BE2C (cell line): ENCODE results near the gene SEMA4F.

Source experiments
- DNase-seq: peaks from one replicate; pipeline ENCODE4 v3.0.0-alpha.2; 2020
- H3K27me3 ChIP-seq: fragments of 250-450 bp; sonication (Bioruptor Pico); 2 replicates; pipeline ENCODE4 v1.5.1; 2020; ENCODE audit warnings: mild to moderate bottlenecking
- H3K36me3 ChIP-seq: fragments of 250-450 bp; sonication (Bioruptor Pico); 2 replicates; pipeline ENCODE4 v1.5.1; 2020; ENCODE audit warnings: mild to moderate bottlenecking
- H3K4me1 ChIP-seq: fragments of 250-450 bp; sonication (Bioruptor Pico); 2 replicates; pipeline ENCODE4 v1.5.1; 2020
- H3K4me3 ChIP-seq: 2 replicates; pipeline ENCODE4 v1.5.1; 2011; ENCODE audit warnings: low read depth, low read length
- H3K9me3 ChIP-seq: fragments of 250-450 bp; sonication (Bioruptor Pico); 2 replicates; pipeline ENCODE4 v1.5.1; 2020
- TF ChIP-seq, protein P1 (sequence below): IDR thresholded peaks from 2 replicates; pipeline ENCODE4 v1.5.1; 2012; ENCODE audit warnings: mild to moderate bottlenecking, low read depth, low read length

Gene SEMA4F

DNA sequence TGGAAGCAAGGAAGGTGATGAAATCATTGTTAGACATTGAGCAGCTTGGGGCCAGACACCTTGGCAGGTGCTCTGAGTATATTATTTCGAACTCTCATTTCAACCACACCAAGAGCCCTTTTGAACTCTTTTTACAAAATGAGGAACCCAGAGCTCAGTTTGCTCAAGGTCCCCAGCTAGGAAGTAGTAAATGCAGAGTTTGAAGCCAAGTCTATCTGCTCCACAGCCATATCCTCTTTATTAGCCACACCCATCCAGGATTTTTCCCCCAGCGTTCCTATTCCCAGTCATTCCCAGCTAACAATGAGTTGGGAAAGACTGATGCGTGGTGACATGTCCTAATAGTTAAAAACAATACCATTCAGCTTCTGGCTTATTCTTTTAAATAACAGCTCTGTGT is 40.2 kb downstream of the SEMA4F start:
- Histone ChIP-seq H3K27me3 (no peaks in the 10 kb centered on the region), H3K36me3 (no peaks in the 10 kb centered on the region), H3K4me3 (no peak overlapping the region), H3K4me1 (no peaks in the 10 kb centered on the region), H3K9me3 (no peaks in the 10 kb centered on the region)
- DNase-seq = no peak
- TF ChIP-seq, protein P1, sequence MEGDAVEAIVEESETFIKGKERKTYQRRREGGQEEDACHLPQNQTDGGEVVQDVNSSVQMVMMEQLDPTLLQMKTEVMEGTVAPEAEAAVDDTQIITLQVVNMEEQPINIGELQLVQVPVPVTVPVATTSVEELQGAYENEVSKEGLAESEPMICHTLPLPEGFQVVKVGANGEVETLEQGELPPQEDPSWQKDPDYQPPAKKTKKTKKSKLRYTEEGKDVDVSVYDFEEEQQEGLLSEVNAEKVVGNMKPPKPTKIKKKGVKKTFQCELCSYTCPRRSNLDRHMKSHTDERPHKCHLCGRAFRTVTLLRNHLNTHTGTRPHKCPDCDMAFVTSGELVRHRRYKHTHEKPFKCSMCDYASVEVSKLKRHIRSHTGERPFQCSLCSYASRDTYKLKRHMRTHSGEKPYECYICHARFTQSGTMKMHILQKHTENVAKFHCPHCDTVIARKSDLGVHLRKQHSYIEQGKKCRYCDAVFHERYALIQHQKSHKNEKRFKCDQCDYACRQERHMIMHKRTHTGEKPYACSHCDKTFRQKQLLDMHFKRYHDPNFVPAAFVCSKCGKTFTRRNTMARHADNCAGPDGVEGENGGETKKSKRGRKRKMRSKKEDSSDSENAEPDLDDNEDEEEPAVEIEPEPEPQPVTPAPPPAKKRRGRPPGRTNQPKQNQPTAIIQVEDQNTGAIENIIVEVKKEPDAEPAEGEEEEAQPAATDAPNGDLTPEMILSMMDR = no peak

DNA sequence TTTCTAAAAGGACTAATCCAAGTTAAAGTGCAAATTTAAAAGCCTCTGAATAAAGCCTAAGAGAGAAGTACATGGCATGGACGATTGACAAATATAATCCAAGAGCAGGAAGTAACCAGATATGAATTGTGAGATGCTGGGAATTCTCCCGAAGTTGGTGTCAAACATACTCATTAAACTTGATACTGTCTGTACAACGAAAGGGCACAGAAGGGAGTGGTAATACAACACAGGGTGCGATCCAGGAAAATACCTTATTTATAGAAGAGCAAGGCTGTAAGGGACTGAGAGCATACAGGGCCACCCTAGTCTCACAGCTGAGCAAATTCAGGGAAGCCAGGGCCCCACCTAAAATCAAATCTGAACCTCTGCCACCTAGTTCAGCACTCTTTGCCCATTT is 41.6 kb downstream of the SEMA4F start:
- H3K9me3 ChIP-seq = no peaks in the 10 kb centered on the region
- H3K36me3 ChIP-seq = no peaks in the 10 kb centered on the region
- H3K27me3 ChIP-seq = no peaks in the 10 kb centered on the region
- TF ChIP-seq, protein P1 = no peak
- no peak overlapping the region for H3K4me3 ChIP-seq
- H3K4me1 ChIP-seq = no peaks in the 10 kb centered on the region
- DNase-seq = no peak

DNA sequence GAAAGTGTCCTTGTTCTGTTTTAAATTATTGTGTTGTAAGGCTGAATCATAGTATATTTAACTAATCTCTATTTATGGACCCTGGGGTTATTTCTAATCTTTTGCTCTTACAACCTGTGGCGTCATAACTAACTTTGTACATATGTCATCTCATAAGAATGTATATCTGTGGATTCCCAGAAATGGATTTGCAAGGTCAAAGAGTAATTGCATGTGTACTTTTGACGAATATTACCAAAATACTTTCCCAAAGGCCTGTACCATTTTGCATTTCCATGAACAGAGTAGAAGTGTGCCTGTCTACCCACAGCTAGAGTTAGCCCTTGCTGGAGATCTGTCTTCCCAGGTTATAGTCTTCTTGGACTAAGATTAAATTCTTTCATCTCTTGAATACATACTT is 42.8 kb downstream of the SEMA4F start:
- TF ChIP-seq, protein P1 = no peak
- no peaks in the 10 kb centered on the region for H3K4me1 ChIP-seq
- no peak for DNase-seq
- no peaks in the 10 kb centered on the region for H3K36me3 ChIP-seq
- no peaks in the 10 kb centered on the region for H3K27me3 ChIP-seq
- H3K9me3 ChIP-seq = no peaks in the 10 kb centered on the region
- no peak overlapping the region for H3K4me3 ChIP-seq

DNA sequence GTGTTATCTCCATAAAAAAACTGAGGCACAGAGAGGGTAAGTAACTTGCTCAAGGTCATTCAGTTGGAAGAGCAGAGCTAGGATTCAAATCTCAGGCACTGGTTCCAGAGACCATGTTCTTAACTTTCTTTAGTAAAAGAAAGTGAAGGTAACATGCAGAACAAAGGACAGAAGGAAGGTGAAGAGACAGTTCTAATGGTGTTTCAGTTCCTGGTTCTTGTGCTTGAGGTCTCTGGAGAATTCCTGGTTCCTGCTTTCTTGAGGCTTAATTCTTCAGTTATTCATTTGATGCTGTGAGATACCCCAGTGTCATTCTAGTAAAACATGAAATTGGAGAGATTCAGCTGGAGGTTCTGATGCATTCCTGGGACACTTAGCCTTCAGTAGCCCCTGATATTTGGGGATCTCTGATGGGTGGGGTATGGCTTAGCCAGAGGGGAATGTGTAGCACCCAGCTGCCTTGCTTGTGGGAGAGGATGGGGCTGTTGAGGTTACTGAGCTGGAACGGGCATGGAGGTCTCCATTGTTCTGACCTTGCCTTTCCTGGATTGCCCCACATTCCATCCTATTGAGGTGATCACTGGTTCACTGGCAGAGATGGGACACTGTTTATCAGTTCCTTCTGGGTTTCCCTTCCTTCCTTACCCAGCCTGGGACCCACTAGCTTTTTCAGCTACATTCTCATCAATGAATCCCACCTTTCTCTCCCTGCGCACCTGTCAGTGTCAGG is 46.8 kb downstream of the SEMA4F start:
- Histone ChIP-seq H3K36me3 (no peaks in the 10 kb centered on the region), H3K4me1 (no peaks in the 10 kb centered on the region), H3K4me3 (no peak overlapping the region), H3K9me3 (no peaks in the 10 kb centered on the region), H3K27me3 (no peaks in the 10 kb centered on the region)
- DNase-seq = no peak
- TF ChIP-seq, protein P1 = no peak

DNA sequence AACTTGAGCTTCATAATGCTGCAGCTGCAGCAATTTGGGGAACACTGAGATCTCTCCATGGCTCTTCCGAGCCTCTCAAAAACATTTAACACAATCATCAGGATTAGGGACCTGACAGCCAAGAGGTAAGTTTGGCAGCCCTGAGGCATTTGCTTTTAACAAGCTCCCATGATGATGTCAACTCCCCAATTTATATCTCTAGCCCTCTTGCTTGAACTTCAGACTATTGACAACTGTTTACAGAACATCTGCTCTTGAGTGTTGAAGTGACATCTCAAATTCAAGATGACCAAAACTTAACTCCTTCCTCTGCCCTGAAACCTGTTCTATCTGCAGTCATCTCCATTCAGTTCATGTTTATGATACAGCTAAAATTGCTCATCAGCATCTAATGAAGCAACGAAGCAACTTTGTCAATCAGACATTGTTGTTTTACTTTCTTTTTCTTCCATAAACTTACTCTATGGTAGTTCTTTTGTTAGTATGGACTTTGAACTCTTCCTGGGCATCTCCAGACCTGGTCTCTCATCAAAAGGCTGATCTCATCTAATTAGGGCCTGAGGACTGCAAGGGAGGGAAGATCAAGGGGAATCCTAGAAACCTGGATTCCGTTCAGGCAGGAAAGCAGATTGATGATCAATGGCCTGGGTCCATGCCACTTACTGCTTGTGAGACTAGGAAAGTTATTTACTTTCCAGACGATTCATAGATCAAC is 48.1 kb downstream of the SEMA4F start:
- no peaks in the 10 kb centered on the region for H3K36me3 ChIP-seq
- TF ChIP-seq, protein P1 = no peak

DNA sequence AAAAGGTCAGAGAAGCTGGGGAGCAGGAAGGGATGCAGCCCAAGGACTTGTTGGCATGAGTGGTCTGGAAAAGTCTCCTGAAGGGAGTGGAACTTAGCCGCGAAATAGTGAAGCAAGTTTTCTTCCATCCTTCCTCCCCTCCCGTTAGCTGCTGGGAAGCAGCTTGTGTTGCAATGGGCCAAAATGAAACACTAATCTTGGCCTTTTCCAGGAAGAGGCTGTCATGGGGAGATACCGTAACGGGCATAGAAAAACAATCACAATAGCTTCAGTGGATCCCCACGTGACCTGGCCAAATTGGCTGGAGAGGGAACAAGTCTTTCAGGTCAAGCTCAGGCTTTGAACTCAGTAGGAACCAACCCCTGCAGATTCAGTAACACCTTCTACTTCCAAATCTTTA is 49.3 kb downstream of the SEMA4F start:
- H3K36me3 ChIP-seq = no peaks in the 10 kb centered on the region
- no peak for DNase-seq
- no peaks in the 10 kb centered on the region for H3K4me1 ChIP-seq
- H3K9me3 ChIP-seq = no peaks in the 10 kb centered on the region
- H3K4me3 ChIP-seq = no peak overlapping the region
- TF ChIP-seq, protein P1 = no peak
- H3K27me3 ChIP-seq = no peaks in the 10 kb centered on the region

More for the DNA sequence above, 48.1 kb downstream of the SEMA4F start:
- DNase-seq = no peak
- Histone ChIP-seq H3K27me3 (no peaks in the 10 kb centered on the region), H3K9me3 (no peaks in the 10 kb centered on the region), H3K4me1 (no peaks in the 10 kb centered on the region), H3K4me3 (no peak overlapping the region)
